SK-N-SH (cell line): Measurements from ENCODE around the gene EPYC. TPM values are rescaled to one million over a fixed set of nuclear protein-coding genes. Genes with fewer than 3 reads are reported as not detected.
A peak's percentile ranks its signal among the peaks of the same experiment; 100 is the strongest.

Source experiments
- CTCF ChIA-PET: fragments of 300-600, 350-600 bp; formaldehyde crosslinking; extraction: SDS; loops from one replicate; lab custom pipeline; 2021; lab: Yijun Ruan, JAX
- POLR2A ChIA-PET: fragments of 350-600 bp; sonication (Branson Sonifier 250); formaldehyde crosslinking; extraction: SDS; loops from one replicate; lab custom pipeline; 2020; ENCODE audit warnings: antibody characterized with exemption, inconsistent platforms; lab: Yijun Ruan, JAX
- DNase-seq: peaks from one replicate; pipeline ENCODE4 v3.0.0; 2012
- H2AFZ ChIP-seq: fragments of 200-600 bp; sonication (generic); 2 replicates; pipeline ENCODE4 v1.8.1; 2016; ENCODE audit warnings: antibody characterized with exemption, mild to moderate bottlenecking, low read depth
- H3F3A ChIP-seq: fragments of 200-600 bp; sonication (generic); replicated peaks from 2 replicates; pipeline ENCODE3; 2016; ENCODE audit warnings: antibody characterized with exemption, mild to moderate bottlenecking; ENCODE audit not compliant: insufficient read depth
- H3K27ac ChIP-seq, 2 experiments: fragments of 200-500 bp in 1 of 2; fragments of 200-600 bp in 1 of 2; sonication (Bioruptor generic) in 1 of 2; sonication (generic), shearing (Covaris generic) in 1 of 2; 2 replicates each; pipeline versions ENCODE4 v1.5.1 to v1.6.1; 2014 to 2016; ENCODE audit warnings: low read depth in 2 of 2, inconsistent platforms in 1 of 2, low read length in 1 of 2, mild to moderate bottlenecking in 1 of 2, mixed read lengths in 1 of 2
- H3K27me3 ChIP-seq: fragments of 200-600 bp; sonication (generic), shearing (Covaris generic); 2 replicates; pipeline ENCODE4 v1.6.1; 2016; ENCODE audit warnings: mixed run types; ENCODE audit not compliant: insufficient read depth
- H3K36me3 ChIP-seq, 2 experiments: fragments of 200-500 bp in 1 of 2; fragments of 200-600 bp in 1 of 2; sonication (Bioruptor generic) in 1 of 2; sonication (generic) in 1 of 2; replicated peaks in 1 of 2; 2 replicates each; pipeline versions ENCODE3 to v1.5.1; 2014 to 2016; ENCODE audit warnings: low read length in 1 of 2, mild to moderate bottlenecking in 1 of 2; ENCODE audit not compliant: insufficient read depth in 2 of 2, control insufficient read depth in 1 of 2
- H3K4me1 ChIP-seq, 2 experiments: fragments of 200-500 bp in 1 of 2; fragments of 200-600 bp in 1 of 2; sonication (Bioruptor generic) in 1 of 2; sonication (generic), shearing (Covaris generic) in 1 of 2; 2 replicates each; pipeline versions ENCODE4 v1.5.1 to v1.6.1; 2014 to 2016; ENCODE audit warnings: low read depth in 1 of 2, low read length in 1 of 2, mixed run types in 1 of 2; ENCODE audit not compliant: insufficient read depth in 2 of 2, control insufficient read depth in 1 of 2
- H3K4me2 ChIP-seq: fragments of 200-600 bp; sonication (generic), shearing (Covaris generic); 2 replicates; pipeline ENCODE4 v1.6.1; 2017; ENCODE audit warnings: mixed run types
- H3K4me3 ChIP-seq, 2 experiments: fragments of 200-500 bp in 1 of 2; fragments of 200-600 bp in 1 of 2; sonication (Bioruptor generic) in 1 of 2; sonication (generic), shearing (Covaris generic) in 1 of 2; 2 replicates each; pipeline versions ENCODE4 v1.5.1 to v1.8.1; 2014 to 2016; ENCODE audit warnings: low read depth in 2 of 2, inconsistent platforms in 1 of 2, low read length in 1 of 2, mild to moderate bottlenecking in 1 of 2, mixed read lengths in 1 of 2, moderate library complexity in 1 of 2
- H3K79me2 ChIP-seq: fragments of 200-600 bp; sonication (generic); 2 replicates; pipeline ENCODE4 v1.8.1; 2017; ENCODE audit warnings: mild to moderate bottlenecking; ENCODE audit not compliant: insufficient read depth
- H3K9ac ChIP-seq: fragments of 200-600 bp; sonication (generic); 2 replicates; pipeline ENCODE4 v1.6.1; 2017; ENCODE audit warnings: mixed run types
- H3K9me2 ChIP-seq: fragments of 200-600 bp; sonication (generic); 2 replicates; pipeline ENCODE4 v1.6.1; 2017; ENCODE audit warnings: mixed run types
- H3K9me3 ChIP-seq: fragments of 200-600 bp; sonication (generic); 2 replicates; pipeline ENCODE4 v1.6.1; 2017; ENCODE audit warnings: mixed run types, mild to moderate bottlenecking, moderate library complexity
- H4K20me1 ChIP-seq: fragments of 200-600 bp; sonication (generic); 2 replicates; pipeline ENCODE4 v1.6.1; 2017; ENCODE audit warnings: mild to moderate bottlenecking, mixed run types; ENCODE audit not compliant: insufficient read depth
- ELF1 ChIP-seq: IDR thresholded peaks from 2 replicates; pipeline ENCODE4 v1.4.0; 2012
- FOSL2 ChIP-seq: IDR thresholded peaks from 2 replicates; pipeline ENCODE4 v1.4.0; 2012; ENCODE audit warnings: low read depth, mild to moderate bottlenecking, moderate library complexity, borderline replicate concordance
- GABPA ChIP-seq: IDR thresholded peaks from 2 replicates; pipeline ENCODE4 v1.4.0; 2012; ENCODE audit warnings: low read depth, mild to moderate bottlenecking
- JUND ChIP-seq: IDR thresholded peaks from 2 replicates; pipeline ENCODE4 v1.4.0; 2012
- MEF2A ChIP-seq: IDR thresholded peaks from 2 replicates; pipeline ENCODE4 v1.4.0; 2012; ENCODE audit warnings: low read depth, borderline replicate concordance
- NFIC ChIP-seq: IDR thresholded peaks from 2 replicates; pipeline ENCODE4 v1.4.0; 2012; ENCODE audit warnings: borderline replicate concordance
- RAD21 ChIP-seq: IDR thresholded peaks from 2 replicates; pipeline ENCODE4 v1.6.1; 2012; ENCODE audit warnings: mild to moderate bottlenecking, low read length
- SIN3A ChIP-seq: IDR thresholded peaks from 2 replicates; pipeline ENCODE4 v1.6.1; 2012; ENCODE audit warnings: low read depth, mild to moderate bottlenecking, low read length, moderate library complexity, borderline replicate concordance
- TCF12 ChIP-seq: IDR thresholded peaks from 2 replicates; pipeline ENCODE4 v1.4.0; 2012
- YY1 ChIP-seq: IDR thresholded peaks from 2 replicates; pipeline ENCODE4 v1.4.0; 2012; ENCODE audit warnings: low read depth, mild to moderate bottlenecking
- WGBS: methylation state at CpG from one replicate; pipeline ENCODE4 v1.1.6; 2017; ENCODE audit warnings: low lambda C conversion rate; 5-methylcytosine and 5-hydroxymethylcytosine counted together
- polyA plus RNA-seq, 3 experiments: library from polyadenylated mRNA; depleted of rRNA; stranded (reverse); fragments of >200 nt; gene quantifications; 2 replicates each; pipeline ENCODE4 v1.2.3, GENCODE V29; 2012
- TF ChIP-seq, protein P1 (sequence below): fragments of 150-350 bp; IDR thresholded peaks from 2 replicates; pipeline ENCODE4 v1.6.1; 2017; ENCODE audit warnings: antibody characterized with exemption, low read length, low read depth, borderline replicate concordance
- TF ChIP-seq, protein P2 (sequence below): IDR thresholded peaks from 2 replicates; pipeline ENCODE4 v1.4.0; 2012; ENCODE audit warnings: low read depth, borderline replicate concordance
- TF ChIP-seq, protein P3 (sequence below): IDR thresholded peaks from 2 replicates; pipeline ENCODE4; 2012
- TF ChIP-seq, protein P4 (sequence below): IDR thresholded peaks from 2 replicates; pipeline ENCODE4 v1.6.1; 2012; ENCODE audit warnings: mild to moderate bottlenecking, low read depth, low read length, moderate library complexity

The EPYC gene
- polyA plus RNA-seq, 1 of the 3 experiments (the other 2 are of a cell fraction) = not detected

DNA sequence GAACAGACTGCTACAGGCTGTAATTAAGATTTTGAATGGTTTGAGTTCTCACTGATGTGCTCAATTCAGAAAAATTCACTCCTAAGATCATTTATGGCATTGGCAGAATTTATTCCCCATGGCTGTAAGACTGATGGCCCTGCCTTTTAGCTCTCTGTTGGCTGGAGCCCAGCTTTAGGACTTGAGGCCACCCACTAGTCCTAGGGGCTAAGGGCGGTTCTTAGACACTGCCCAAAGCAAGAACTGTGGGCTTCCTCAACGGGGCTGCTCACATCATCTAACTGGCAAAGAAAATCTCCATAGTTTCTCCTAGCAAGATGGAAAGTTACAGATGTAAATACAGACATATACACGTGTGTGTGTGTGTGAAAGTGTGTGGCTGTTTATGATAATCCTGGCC, 46.4 kb downstream of the EPYC start:
- no peaks in the 10 kb centered on the region for H3K36me3 ChIP-seq
- TF ChIP-seq FOSL2 = no peak
- no peak for TF ChIP-seq YY1
- TF ChIP-seq, protein P1, sequence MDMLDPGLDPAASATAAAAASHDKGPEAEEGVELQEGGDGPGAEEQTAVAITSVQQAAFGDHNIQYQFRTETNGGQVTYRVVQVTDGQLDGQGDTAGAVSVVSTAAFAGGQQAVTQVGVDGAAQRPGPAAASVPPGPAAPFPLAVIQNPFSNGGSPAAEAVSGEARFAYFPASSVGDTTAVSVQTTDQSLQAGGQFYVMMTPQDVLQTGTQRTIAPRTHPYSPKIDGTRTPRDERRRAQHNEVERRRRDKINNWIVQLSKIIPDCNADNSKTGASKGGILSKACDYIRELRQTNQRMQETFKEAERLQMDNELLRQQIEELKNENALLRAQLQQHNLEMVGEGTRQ = no peak
- no peak for TF ChIP-seq GABPA
- TF ChIP-seq, protein P2, sequence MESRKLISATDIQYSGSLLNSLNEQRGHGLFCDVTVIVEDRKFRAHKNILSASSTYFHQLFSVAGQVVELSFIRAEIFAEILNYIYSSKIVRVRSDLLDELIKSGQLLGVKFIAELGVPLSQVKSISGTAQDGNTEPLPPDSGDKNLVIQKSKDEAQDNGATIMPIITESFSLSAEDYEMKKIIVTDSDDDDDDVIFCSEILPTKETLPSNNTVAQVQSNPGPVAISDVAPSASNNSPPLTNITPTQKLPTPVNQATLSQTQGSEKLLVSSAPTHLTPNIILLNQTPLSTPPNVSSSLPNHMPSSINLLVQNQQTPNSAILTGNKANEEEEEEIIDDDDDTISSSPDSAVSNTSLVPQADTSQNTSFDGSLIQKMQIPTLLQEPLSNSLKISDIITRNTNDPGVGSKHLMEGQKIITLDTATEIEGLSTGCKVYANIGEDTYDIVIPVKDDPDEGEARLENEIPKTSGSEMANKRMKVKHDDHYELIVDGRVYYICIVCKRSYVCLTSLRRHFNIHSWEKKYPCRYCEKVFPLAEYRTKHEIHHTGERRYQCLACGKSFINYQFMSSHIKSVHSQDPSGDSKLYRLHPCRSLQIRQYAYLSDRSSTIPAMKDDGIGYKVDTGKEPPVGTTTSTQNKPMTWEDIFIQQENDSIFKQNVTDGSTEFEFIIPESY = no peak
- no peak for TF ChIP-seq ELF1
- no peak for TF ChIP-seq TCF12
- TF ChIP-seq, protein P3, sequence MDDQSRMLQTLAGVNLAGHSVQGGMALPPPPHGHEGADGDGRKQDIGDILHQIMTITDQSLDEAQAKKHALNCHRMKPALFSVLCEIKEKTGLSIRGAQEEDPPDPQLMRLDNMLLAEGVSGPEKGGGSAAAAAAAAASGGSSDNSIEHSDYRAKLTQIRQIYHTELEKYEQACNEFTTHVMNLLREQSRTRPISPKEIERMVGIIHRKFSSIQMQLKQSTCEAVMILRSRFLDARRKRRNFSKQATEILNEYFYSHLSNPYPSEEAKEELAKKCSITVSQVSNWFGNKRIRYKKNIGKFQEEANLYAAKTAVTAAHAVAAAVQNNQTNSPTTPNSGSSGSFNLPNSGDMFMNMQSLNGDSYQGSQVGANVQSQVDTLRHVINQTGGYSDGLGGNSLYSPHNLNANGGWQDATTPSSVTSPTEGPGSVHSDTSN = no peak
- H3K9ac ChIP-seq = no peak overlapping the region
- no peaks in the 10 kb centered on the region for H3K79me2 ChIP-seq
- no peaks in the 10 kb centered on the region for H3K27me3 ChIP-seq
- ChIA-PET POLR2A (no interaction called here), CTCF (interaction anchor here (0.6 to 2.9 kb wide), 13 partner anchors 12 to 1416 kb away, joined by 3 to 39 read pairs (median 4); no protein-coding TSS in a partner anchor)
- H3K27ac ChIP-seq = no peak overlapping the region
- DNase-seq = no peak
- H3K4me2 ChIP-seq = no peak overlapping the region
- H3K4me3 ChIP-seq = no peak overlapping the region
- no peaks in the 10 kb centered on the region for H3K9me2 ChIP-seq
- H3F3A ChIP-seq = no peaks in the 10 kb centered on the region
- H3K4me1 ChIP-seq = no peaks in the 10 kb centered on the region; a peak in 1 of 4 replicates
- H4K20me1 ChIP-seq = no peaks in the 10 kb centered on the region
- no peaks in the 10 kb centered on the region for H3K9me3 ChIP-seq
- no peak overlapping the region for H2AFZ ChIP-seq
- WGBS = 67% methylated on average over 3 of the region's 3 CpGs

DNA sequence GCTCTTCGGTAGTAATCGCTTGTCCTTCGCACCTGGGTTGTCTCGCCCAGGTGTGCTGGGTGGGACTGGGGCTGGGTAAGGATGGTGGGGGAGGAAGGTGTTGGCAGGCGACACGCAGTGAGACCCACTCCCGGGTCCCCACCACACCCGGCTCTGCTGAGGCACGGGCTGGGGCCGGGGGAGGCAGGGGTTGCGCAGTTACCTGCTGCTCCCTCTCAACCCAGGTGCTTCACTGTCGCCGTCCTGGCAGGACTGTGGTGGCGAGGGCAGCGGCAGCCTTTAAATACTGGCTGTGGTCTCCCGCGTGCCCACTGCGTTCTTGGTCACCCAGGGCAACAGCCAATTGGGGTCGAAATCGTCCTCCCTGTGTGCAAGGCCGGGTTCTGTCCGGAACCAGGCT, 49.9 kb downstream of the EPYC start, which contains the start of gene CCER1:
TSS of gene CCER1 (minus strand) at position 256 of the 400 bp plus-strand sequence. CDS start 434 bp downstream, outside the sequence.
- no peaks in the 10 kb centered on the region for H3F3A ChIP-seq
- no peaks in the 10 kb centered on the region for H3K9me3 ChIP-seq
- H3K9me2 ChIP-seq = no peaks in the 10 kb centered on the region
- H3K4me3 ChIP-seq = no peak within 1 kb of the TSS
- no peaks in the 10 kb centered on the region for H4K20me1 ChIP-seq
- peak; percentile 10 for DNase-seq
- no peak within 1 kb of the TSS for H2AFZ ChIP-seq
- no peaks in the 10 kb centered on the region; a peak in 1 of 4 replicates for H3K4me1 ChIP-seq
- H3K27me3 ChIP-seq = no peaks in the 10 kb centered on the region
- POLR2A ChIA-PET = no interaction called here
- H3K27ac ChIP-seq = no peak within 1 kb of the TSS
- no peak within 1 kb of the TSS for H3K4me2 ChIP-seq
- CTCF ChIA-PET = interaction anchor here (1.5 kb wide), 1 partner anchor 10 kb away, joined by 4 read pairs; no protein-coding TSS in a partner anchor
- H3K9ac ChIP-seq = no peak within 1 kb of the TSS
- WGBS = 92% methylated on average over 22 of the region's 22 CpGs
- TF ChIP-seq MEF2A (no peak), SIN3A (no peak), JUND (no peak), ELF1 (no peak), GABPA (no peak), NFIC (no peak), RAD21 (no peak)
- TF ChIP-seq, protein P1 = no peak
- TF ChIP-seq, protein P4, sequence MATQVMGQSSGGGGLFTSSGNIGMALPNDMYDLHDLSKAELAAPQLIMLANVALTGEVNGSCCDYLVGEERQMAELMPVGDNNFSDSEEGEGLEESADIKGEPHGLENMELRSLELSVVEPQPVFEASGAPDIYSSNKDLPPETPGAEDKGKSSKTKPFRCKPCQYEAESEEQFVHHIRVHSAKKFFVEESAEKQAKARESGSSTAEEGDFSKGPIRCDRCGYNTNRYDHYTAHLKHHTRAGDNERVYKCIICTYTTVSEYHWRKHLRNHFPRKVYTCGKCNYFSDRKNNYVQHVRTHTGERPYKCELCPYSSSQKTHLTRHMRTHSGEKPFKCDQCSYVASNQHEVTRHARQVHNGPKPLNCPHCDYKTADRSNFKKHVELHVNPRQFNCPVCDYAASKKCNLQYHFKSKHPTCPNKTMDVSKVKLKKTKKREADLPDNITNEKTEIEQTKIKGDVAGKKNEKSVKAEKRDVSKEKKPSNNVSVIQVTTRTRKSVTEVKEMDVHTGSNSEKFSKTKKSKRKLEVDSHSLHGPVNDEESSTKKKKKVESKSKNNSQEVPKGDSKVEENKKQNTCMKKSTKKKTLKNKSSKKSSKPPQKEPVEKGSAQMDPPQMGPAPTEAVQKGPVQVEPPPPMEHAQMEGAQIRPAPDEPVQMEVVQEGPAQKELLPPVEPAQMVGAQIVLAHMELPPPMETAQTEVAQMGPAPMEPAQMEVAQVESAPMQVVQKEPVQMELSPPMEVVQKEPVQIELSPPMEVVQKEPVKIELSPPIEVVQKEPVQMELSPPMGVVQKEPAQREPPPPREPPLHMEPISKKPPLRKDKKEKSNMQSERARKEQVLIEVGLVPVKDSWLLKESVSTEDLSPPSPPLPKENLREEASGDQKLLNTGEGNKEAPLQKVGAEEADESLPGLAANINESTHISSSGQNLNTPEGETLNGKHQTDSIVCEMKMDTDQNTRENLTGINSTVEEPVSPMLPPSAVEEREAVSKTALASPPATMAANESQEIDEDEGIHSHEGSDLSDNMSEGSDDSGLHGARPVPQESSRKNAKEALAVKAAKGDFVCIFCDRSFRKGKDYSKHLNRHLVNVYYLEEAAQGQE = no peak
- H3K36me3 ChIP-seq = no peaks in the 10 kb centered on the region
- H3K79me2 ChIP-seq = no peaks in the 10 kb centered on the region
